Activated T-helper 9 cell treated with anti-CD3 and anti-CD28 coated beads, Interleukin-2, amount 50 U/mL, for 16 hours (primary cell): ENCODE results near the gene TRUB1.

ENCODE experiments used
- DNase-seq: peaks from one replicate; pipeline ENCODE4 v3.0.0-alpha.2; 2020; ENCODE audit warnings: low read depth

The TRUB1 gene

DNA sequence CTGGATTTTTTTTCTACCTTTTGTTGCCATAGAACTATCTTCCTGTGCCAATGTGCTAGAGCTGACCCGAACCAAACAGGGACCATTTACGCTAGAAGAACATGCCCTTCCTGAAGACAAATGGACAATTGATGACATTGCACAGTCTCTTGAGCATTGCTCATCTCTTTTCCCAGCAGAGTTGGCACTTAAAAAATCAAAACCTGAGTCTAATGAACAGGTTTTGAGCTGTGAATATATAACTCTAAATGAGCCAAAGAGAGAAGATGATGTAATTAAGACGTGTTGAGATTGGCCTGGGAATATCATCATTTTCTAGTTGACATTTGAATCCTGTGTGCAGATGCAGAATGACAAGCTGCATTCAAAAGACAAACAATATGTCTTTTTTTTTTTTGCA lies 37.1 kb downstream of the TRUB1 start:
- no peak for DNase-seq

DNA sequence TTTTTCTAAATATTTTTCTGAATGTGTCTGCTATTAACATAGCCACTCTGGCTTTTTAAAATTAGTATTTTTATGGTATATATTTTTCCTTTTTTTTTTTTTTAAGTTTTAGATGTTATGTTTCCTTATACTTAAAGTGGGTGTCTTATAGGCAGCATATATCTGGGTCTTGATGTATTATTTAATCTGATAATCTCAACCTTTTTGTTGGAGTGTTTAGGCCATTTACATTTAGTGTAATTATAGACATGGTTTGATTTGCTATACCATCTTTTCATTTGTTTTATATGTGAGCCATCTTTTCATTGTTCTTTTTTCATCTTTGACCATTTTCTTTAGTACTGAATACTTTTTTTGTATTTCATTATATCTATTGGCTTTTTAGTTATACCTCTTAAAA lies 45.0 kb downstream of the TRUB1 start:
- DNase-seq, result no peak

DNA sequence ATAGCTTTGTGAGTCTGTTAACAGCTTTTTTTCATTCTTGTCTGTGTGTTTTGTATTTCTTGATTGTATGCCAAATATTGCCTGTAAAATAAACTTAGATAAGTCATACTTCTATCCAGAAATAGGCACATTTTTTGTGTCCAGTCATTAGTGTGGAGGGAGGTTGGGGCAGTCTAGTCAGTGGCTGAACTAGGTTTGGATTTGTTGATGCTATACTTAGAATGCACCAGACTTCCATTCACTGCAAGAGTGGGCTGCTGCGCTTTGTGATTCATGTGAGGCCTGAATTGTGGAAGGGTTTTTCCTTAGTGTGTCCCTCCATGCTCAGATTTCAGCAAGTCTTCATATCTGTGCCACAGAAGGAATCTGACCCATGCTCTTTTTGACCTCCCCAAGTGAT lies 50.0 kb downstream of the TRUB1 start:
- no peak for DNase-seq

DNA sequence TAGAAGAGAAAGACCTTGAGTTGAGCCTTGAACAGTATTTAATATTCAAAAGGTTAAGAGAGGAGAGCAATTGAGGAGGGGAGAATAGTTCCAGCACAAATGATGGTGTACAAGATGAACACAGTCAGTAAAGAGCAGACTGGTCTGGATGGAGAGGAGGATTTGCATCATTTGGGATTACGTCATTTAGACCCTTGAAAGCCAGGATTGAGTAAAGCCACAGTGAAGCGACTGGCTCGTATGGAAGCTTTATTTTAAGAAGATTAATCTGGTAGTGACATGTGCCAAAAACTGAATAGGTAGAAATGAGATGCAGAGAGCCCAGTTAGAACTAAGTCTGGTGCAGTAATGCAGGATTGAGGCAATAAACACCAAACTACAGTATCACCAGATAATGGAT lies 52.6 kb downstream of the TRUB1 start:
- DNase-seq, result no peak

DNA sequence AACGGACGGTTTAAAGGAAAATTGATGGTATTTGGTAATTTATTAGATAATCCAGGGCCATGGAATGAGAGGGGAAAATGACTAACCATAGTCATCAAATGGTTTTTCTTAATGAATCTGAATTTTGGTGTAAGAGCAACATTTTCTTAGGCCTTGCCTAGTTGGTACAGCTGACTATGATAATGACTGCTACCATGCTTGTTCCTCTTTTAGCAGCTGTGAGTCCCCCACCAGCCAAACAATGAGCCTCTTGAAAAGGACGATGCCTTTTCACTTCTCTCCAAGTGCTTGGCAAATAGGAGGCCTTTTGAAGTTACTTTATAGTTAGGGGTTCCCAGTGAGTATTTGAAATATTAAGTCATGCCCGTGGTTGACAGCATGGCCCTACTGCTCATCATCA lies 53.0 kb downstream of the TRUB1 start:
- DNase-seq, result no peak

DNA sequence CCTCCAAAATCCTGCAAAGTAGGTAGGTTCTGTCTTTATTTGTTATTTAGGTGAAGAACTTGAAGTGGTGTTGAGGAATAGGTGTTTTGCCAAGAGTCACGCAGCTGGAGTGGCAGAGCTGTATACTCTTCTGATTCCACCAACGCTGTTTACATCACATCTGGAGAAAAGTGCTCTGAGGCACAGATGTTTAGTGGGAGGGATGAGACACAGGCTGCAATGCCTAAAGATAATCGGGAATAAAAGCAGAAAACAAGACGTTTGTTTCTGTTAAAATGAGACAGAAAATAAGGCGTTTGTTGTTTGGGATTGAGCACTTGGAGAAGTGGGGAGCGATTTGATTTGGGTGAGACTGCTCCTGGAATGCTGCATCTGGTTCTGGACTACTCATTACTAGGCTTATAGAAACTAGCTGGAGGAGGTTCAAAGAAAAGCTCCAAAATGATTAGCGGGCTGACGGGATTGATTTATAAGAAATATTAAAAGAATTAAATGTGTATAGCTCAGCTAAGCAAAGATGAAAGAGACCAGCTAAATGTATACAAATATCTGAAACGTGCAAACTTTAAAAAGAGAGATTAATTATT lies 54.3 kb downstream of the TRUB1 start:
- no peak for DNase-seq

DNA sequence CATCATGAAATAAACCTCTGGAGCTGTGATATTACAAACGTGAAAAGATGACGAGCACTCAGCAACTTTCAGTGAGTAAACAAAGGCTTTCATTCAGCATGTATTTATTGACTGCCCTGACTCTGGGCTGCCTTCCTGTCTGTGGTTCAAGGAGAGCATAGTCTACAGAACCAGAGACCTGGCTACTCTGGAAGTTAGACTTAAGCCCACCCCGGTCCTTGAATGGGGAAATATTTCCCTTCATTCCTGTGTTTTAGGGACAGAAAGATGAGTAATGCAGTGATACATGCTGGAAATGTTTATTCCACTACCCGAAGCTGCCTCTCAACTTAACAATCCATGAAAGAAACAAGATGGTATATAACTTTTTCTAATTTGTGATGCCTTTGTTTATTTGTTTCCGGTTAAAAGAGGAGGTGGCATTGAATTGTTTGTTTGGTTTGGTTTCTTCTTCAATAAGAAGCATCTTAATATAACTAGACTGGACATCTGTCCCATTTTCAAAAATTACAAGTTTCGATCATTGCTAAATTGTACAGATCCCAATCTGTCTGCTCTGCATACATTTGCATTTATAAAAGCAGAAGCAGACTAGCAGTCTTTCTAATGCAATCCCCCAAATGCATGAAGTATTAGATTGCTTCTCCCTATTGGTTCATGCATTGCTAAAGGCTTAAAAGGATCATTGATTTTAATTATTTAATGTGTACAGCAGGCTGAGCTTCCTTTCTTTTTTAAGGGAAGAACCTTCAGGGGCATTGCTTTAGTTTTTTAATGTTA lies 57.7 kb downstream of the TRUB1 start:
- no peak for DNase-seq

DNA sequence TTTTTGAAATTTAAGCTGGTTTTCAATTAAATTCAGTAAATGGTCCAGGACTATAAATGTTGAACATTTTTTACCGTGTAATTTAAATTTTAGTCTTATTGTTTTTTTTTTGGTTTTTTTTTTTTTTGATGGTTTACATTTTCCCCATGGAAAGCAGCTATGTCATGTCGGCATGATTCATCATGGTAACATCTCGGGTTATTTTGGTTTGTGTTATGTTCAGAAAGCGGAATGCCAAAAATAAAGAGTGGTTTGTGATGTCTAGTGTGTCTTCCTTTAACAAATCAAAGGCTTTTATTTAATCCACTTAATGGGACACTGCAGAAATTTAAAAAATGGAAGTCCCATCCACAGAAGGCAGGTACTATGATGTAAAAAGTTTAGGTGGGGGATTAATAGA lies 58.5 kb downstream of the TRUB1 start:
- no peak for DNase-seq

DNA sequence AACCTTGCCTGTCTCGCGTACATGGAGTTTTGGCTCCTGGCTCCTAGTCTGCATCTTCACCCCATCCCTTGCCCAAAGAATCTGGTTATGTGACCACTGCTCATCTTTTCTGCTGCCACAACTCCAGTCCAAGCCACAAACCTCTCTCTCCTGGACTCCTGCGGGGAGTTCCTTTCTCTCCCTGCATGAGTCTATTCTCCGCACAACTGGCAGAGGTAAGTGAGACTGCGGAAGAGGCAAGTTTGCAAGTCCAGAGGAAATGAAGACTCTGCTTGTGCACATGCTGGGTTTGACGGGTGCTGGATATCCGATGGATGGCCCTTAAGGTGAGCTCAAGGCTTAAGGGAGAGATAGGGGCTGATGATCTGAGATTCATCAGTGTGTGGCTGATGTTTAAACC lies 61.0 kb downstream of the TRUB1 start:
- DNase-seq, result no peak

DNA sequence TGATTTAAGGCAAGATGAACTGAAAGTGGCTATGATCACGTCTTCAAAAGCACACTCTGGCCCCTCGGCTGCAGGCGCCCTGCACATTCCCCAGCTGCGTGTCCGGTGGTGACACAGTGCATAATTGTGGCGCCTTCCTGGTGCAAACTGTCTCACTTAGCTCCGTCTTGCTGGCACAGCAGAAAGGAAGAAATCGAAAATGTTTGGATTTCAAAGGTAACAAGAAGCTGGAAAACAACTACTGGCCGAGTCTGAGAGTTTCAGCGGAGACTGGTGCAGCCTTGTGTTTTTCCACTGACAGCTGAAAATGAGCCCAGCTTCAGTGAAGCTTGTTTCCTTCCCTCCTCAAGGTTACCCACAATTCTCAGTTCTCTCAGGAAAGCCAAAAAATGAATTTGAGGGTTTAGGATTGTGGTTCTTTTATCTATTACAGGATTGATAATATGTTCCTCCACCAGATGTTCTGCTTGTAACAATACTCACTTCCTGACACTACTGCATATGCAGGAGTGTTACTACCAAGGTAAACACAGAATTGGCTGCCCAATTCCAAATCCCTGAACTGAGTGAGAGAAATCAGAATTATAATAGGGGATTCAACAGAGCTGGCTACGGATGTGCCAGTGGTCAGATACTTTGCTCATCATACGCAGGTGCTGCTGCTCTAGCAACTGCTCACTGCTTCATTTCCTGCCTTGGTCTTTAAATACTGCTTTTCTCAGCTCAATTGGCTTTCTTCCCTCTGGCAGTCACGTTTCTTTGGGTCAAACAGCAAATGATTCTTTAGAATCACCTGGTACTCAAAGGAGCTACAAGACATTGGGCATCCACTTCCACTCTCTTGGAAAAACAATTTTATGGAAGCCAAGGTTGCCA lies 63.7 kb downstream of the TRUB1 start:
- no peak for DNase-seq

DNA sequence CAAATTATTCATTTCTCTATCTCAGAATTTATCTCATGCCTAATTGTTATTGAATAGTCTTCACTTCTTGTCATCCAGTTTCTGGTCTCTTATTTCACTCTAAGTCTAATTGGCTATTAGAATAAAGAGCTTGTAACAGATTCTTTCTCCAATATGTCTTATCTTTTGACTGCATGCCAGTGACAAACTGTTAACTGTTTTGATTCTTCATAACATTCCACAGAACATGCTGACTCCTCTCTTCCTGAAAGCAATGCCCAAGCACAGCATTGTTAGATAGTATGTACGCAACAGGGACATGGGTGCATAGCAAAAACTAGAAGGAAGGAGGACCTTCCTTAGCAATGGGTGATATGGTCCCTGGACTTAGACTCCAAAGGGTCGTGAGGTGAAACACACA lies 65.4 kb downstream of the TRUB1 start:
- no peak for DNase-seq

DNA sequence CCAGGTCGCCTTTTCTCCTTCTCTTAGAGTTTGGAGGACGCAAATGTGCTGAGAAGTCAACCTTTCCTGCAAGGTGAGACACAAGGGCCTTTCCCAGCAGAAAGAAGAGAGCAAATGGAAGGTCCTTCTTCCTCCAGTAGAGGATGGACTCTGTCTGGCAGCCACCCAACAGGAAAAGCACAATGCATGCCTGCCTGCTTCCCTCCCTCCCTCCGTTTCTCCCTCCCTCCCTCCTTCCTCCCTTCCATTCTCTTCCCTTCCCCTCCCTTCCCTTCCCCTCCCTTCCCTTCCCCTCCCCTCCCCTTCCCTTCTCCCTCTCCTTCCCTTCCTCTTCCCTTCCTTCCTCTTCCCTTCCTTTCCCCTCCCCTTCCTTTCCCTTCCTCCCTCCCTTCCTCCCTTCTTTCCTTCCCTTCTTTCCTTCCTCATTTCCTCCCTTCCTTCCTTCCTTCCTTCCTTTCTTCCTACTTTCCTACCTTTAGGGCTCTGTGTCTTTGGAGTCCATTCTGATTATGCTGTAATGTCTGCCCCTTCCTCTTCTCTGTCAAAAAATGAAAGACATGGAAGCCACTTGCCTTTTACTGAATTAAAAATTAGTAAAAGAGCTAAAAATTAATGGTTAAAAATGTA lies 66.4 kb downstream of the TRUB1 start:
- no peak for DNase-seq

DNA sequence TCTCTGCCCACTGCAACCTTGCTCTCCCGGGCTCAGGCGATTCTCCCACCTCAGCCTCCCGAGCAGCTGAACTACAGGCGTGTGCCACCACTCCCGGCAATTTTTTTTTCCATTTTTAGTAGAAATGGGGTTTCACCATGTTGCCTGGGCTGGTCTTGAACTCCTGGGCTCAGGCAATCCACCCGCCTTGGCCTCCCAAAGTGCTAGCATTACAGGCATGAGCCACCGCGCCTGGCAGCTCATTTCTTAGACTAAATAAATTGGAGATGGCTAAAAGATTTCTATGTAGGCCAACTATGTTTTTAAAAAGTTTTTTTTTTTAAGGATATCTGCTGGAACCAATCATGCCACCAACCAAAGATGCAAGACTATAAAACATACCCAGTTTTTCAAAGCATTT lies 67.8 kb downstream of the TRUB1 start:
- DNase-seq, result no peak

DNA sequence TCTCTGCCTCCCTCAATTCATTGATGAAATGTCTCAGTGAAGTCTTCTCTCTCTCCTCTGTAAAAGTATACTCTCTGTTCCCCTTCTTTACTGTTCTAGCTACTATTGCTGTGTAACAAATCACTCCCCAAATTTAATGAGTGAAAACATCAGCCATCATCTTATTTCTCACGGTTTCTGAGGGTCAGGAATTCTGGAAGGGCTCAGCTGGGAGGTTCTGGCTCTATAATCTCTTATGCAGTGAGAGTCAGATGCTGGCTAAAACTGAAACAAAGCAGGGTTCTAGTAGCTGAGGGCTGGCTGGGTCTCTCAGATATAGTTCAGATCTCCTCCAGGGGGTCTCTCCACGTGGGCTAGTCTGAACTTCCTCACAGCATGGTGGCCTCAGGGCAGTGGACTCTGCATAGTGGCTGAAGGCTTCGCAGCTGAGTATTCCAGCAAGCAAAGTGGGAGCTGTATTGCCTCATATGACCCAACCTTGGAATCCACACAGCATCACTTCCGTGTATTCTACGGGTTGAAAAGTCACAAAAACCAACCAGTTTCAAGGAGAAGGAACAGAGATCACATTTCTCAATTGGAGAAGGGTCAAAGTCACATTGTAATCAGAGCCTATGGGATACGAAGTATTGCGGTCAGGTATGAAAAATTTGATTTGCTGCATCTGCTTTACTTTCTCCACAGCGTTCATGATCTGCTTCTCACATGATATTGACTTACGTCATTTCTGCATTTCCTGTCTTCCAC lies 80.4 kb downstream of the TRUB1 start:
- DNase-seq, result no peak

DNA sequence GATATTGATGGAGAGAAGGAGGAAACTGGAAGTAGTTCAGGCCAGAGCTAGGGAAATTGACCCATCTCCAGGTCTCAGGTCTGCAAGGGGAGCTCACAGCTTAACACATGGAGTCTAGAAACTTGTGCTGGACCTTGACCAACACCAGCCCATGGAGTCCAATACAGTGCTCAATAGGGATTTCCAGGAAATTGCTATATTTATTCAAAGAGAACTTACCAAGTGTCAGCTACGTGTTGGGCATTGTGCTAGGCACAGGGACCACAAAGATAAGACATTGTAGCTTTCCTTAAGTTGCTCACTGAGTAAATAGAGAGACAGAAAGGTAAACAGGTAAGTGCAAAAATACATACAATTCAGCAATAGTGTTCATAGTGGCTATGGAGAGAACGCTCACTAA lies 82.5 kb downstream of the TRUB1 start:
- no peak for DNase-seq

DNA sequence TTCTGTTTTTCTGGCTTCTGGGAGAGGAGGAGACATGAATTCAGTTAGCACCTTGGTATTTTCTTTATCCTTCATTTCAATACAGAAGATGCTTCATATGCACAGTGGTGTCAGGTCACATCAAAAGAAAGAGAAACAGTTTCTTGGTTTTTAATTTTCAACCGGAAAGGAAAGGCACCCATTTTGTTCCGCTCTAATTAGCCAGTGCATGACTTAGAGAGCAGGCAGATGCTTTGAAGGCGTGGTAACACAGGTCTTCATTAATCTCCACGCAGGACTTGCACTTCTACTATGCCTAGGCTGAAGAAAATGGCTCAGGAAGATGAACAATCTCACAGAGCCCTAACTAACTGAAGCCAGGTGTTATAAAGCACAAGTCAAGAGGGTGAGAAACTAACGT lies 84.7 kb downstream of the TRUB1 start:
- no peak for DNase-seq

DNA sequence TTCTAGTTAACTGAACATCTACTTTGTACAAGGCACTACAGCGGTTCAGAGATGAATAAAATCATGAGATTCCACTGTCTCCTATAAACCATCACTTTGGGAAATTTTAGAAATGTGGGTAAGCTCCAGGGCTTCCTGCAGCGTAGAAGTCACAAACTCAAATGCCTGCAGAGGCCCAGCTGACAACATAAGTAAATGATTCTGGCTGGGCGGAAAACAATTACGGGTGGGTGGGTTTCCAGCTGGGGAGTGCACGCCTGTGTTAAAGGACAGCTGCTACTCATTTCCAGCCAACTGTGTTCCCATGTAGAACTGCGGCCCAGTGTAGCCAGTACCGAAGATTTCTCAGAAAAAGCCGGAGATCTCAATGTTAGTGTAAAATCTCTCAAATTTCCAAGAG lies 85.7 kb downstream of the TRUB1 start:
- no peak for DNase-seq

DNA sequence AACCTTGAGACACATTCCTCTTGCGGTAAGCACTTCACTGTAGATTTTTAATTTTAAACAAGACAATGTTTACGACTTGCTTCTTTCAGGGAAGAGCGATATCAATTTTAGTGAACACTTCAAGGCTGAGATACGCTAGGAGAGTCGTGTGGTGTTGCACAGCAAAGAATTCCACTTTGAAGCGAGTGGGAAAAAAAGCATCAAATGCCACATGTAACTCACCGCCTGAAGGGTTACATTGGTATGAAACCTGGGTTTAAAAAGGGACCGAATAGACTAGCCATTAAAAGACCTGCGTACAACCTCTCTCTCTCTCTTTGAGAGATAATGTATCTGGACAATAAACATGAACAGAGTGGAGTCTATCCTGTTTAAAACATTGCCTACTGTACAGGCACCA lies 86.4 kb downstream of the TRUB1 start:
- DNase-seq, result no peak

DNA sequence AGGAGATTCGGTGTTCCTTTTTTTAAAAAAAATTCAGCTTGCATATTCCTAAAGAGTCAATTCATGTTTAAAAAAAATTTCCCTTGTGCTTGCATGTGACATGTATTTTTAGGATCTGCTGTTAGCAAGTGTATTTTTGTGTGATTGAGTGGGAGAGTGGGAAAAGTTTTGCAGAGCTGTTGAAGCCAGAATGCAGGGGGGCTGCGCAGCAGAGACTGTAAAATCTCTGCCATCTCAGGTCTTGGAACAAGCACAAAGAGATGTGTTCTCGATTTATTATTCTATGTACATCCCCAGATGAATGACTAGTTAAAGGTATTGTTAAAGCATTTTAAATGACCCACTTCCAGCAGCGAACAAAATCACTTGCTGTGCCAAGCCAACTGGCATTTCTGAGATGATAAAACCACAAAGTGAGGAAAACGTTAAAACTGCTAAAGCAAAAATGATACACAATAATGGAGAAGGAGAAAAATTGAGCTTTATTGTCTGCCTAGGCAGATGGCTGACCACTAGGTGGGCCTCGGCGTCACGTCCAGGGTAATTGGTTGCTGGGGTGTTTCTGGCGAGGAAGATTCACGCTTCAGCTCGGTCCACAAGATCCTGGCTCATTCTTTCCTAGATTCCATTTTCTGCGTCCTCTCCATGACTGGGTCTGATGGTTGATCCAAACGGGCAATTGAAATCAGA lies 88.2 kb downstream of the TRUB1 start:
- DNase-seq, result no peak

DNA sequence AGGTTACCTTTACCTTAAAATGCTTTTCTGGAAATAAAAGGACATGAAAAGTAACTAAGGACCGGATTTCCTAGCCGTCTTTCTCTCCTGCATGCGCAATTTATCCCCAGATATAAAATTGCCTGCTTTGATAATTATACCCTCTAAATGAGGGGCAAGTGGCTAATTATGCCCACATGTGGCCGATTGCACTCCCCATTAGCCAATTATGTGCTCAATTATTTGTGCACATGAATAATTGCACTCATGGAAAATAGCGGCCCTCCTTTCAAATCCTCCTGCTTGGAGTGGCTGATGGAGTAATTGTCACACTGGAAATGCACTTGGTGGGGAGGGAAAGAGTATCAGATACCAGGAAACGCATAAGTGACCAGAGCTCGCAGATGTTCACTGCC lies 88.7 kb downstream of the TRUB1 start:
- DNase-seq, result no peak
